Regular cardiac myocyte (primary cell): Measurements from ENCODE around the gene PCGF3. TPM values are rescaled to one million over a fixed set of nuclear protein-coding genes. Genes with fewer than 3 reads are reported as not detected.

Source experiments
- total RNA-seq: library from RNA; depleted of rRNA; stranded (reverse); fragments of >200 nt; gene quantifications from 2 replicates; pipeline ENCODE4 v1.2.3, GENCODE V29; 2014

Gene PCGF3
- 32.7 and 33.4 TPM in 2 replicates for total RNA-seq

DNA sequence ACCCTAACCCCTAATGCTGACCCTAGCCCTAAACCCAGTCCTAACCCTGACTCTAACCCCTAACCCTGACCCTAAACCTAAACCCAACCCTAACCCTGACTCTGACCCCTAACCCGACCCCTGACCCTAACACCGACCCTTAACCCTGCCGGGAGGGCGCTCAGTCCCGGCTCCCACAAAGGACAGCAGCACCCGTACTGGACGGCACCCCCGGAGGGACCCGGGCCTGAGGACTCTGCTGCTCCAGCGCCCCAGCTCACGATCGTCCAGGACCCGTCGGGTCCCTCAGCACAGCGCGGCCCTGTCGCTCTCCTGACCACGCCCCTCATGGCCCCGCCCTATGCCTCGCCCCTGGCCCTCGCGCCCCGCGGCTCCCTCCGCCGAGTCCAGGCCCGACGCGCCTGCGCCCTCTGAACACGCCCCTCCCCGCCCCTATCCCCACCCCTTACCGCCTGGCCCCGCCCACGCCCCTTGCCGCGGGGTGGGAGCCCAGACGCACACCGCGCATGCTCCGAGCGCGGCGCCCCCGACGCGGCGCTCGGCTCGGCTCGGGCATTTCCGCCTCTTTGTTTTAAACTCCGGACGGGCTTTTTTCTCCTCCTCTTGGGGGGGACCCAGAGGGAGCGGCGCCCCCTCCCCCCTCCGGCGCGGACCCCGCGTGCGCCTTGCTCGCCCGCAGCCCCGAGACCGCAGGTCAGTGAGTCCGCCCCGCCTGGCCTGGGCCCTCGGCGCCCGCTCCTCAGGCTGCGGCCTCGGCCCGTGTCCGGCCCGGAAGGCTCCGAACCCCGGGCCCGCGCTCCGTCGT, at the start of gene PCGF3:
PCGF3 (plus strand) TSS at position 555 of the 805 bp plus-strand sequence. CDS start 27,849 bp downstream, outside the sequence.

DNA sequence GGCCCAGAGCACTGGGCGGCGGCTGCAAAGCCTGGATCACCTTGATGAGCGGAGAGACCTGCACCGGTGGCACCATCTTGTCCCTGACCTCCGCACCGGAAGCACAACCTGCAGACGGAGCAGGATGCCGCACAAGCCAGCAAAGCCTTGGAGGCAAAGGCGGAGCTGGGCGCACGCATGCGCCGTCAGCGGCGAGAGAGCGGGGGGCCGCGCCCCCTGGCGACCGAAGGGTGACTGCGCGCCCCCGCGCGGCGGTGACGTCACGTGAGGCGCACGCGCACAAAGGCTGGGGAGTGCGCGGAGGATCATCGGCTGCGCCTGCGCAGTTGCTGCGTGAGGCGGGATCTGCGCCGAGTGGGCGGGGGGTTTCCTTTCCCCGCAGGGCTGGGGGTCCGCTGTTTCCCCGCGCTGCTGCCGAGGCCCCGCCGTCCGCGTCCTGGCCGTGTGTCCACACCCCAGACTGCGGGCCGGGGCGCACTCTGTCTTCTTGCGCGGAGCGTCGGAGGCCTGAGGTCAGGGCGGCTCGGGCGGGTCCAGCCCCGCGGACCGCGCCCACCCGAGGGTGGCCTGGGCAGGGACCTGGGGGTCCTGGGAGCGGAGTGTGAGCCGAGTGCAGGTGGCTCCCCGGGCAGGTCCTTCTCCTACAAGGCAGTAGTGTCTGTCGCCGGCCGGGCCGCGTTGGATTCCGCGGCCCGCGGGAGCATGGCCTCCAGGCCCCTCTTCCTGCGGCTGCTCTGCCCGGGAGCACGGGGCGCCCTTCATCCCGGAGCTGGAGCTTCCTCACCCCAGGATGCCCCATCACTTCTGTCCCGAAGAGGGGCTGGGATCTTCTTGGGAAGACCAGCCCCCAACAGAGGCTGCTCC, 31.2 kb upstream of the PCGF3 start, which contains the start of the genes ATP5ME and MYL5:
ATP5ME (minus strand) TSS at position 105 of the 864 bp plus-strand sequence; CDS start at position 76, 29 bp downstream.
MYL5 (plus strand) TSS at position 371 of the 864 bp plus-strand sequence. CDS start 3,485 bp downstream, outside the sequence.

DNA sequence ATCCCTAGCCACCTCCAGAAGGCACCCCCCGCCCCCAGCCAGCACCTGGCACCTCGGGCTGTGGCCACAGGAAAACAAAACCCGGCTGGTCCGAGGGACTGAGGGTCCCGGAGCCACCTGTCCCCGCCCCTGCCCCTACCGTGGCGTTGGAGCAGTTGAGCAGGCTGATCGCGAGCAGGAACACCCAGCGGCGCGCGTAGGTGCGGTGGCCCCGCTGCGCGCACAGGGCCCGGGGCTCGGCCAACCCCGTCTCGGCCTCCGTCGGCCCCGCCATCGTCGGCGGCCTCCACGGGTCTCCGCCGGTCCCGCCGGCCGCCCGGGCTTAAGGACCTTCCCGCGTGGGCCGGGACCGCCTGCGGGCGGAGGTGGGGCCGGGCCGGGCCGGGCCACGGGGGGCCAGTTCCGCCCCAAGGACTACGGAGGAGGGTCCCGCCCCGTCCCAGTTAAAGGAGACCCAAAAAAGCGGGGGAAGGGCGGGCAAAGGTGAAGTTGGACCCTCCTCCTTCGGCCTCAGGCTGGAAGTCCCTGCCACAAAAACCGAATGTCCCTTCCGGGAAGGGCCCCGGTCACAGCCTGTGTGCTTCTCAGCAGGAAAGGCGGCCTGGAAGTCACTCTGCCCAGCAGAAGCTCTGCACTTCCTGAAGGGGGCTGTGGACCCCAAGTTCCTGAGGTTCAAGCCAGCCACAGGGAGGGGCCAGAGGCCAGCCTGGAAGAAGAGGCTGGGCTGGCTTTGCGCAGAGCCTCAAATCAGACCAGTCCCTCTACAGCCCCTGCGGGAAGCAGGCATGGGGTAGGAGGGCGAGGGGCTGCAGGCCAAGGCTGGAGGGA, 16.6 kb upstream of the PCGF3 start, which contains the start of gene SLC49A3:
SLC49A3 (minus strand) TSS at position 298 of the 828 bp plus-strand sequence; CDS start at position 274, 24 bp downstream.

Other genes with a start within 250 kb of the PCGF3 start
- 24.3 and 29.3 TPM in 2 replicates for gene ZNF721, start 206.7 kb upstream of the PCGF3 start, total RNA-seq
- 38.3 and 48.1 TPM in 2 replicates for gene PIGG, start 206.6 kb upstream of the PCGF3 start, total RNA-seq
- gene TMEM271, start 129.5 kb upstream of the PCGF3 start, total RNA-seq: not detected in 2 replicates
- 0.19 TPM in 1 of 2 replicates, not detected in the other for gene PDE6B, start 80.3 kb upstream of the PCGF3 start, total RNA-seq
- 80.6 and 114 TPM in 2 replicates for gene ATP5ME, start 31.6 kb upstream of the PCGF3 start, total RNA-seq
- 10.7 and 13.8 TPM in 2 replicates for gene MYL5, start 31.3 kb upstream of the PCGF3 start, total RNA-seq
- 2.5 and 5.1 TPM in 2 replicates for gene SLC49A3, start 16.7 kb upstream of the PCGF3 start, total RNA-seq
- not detected in 2 replicates for gene CPLX1, start 120.3 kb downstream of the PCGF3 start, total RNA-seq
- 44.3 and 51.8 TPM in 2 replicates for gene GAK, start 226.5 kb downstream of the PCGF3 start, total RNA-seq
- gene TMEM175, start 226.6 kb downstream of the PCGF3 start, total RNA-seq: 7.6 and 10.9 TPM in 2 replicates